A549 (cell line): ENCODE data around the gene XIRP1. TPM values are rescaled to one million over a fixed set of nuclear protein-coding genes. Genes with fewer than 3 reads are reported as not detected.

Experiments used
- ATAC-seq, 2 experiments: fragments of 200-7000 bp in 1 of 2; fragments of >200 bp in 1 of 2; cut with Nextera tagmentation in 1 of 2; cut with Tn5 transposase in 1 of 2; 3 replicates each; pipeline versions ENCODE4 v1.8.0 to v1.9.1; 2018 to 2020; ENCODE audit warnings: mild to moderate bottlenecking in 1 of 2, moderate library complexity in 1 of 2
- CTCF ChIA-PET: fragments of 300-600 bp; sonication (Branson Sonifier 250); formaldehyde crosslinking; extraction: SDS; loops from one replicate; lab custom pipeline; 2021; ENCODE audit warnings: antibody characterized with exemption, inconsistent platforms; lab: Yijun Ruan, JAX
- POLR2A ChIA-PET: fragments of 350-600 bp; formaldehyde crosslinking; extraction: SDS; loops from one replicate; lab custom pipeline; 2021; ENCODE audit warnings: antibody characterized with exemption, inconsistent platforms; lab: Yijun Ruan, JAX
- DNase-seq, 2 experiments: peaks; one replicate each; pipeline versions ENCODE4 v3.0.0 to v3.0.0-alpha.2; 2011 to 2016; ENCODE audit warnings: low read depth in 1 of 2, low spot score in 1 of 2
- FAIRE-seq: peaks from 2 replicates; lab custom pipeline; 2011; peaks lifted over from hg19 to GRCh38; lab: Jason Lieb, UNC
- H3K27ac ChIP-seq, 2 experiments: fragments of >200 bp; sonication (Bioruptor Twin); formaldehyde crosslinking; 3 replicates each; pipeline ENCODE4 v1.5.1; 2016 to 2017
- H3K4me1 ChIP-seq: fragments of >200 bp; sonication (Bioruptor Twin); formaldehyde crosslinking; 3 replicates; pipeline ENCODE4 v1.6.1; 2016
- H3K4me2 ChIP-seq: fragments of >200 bp; sonication (Bioruptor Twin); formaldehyde crosslinking; 3 replicates; pipeline ENCODE4 v1.6.1; 2016
- H3K4me3 ChIP-seq: fragments of >200 bp; sonication (Bioruptor Twin); formaldehyde crosslinking; 3 replicates; pipeline ENCODE4 v1.5.1; 2016
- H3K9me3 ChIP-seq: fragments of >200 bp; sonication (Bioruptor Twin); formaldehyde crosslinking; 3 replicates; pipeline ENCODE4 v1.6.1; 2016
- ATOH8 ChIP-seq: fragments of 250-450 bp; sonication (Bioruptor Pico); IDR thresholded peaks from 2 replicates; pipeline ENCODE4 v1.5.0; 2020; ENCODE audit warnings: low read depth, mild to moderate bottlenecking, moderate library complexity
- BHLHE40 ChIP-seq: IDR thresholded peaks from 2 replicates; pipeline ENCODE4 v1.6.1; 2012; ENCODE audit warnings: low read depth, low read length, inconsistent platforms
- CEBPB ChIP-seq, 2 experiments: fragments of >200 bp in 1 of 2; sonication (Bioruptor Twin) in 1 of 2; formaldehyde crosslinking in 1 of 2; IDR thresholded peaks; 2 replicates each; pipeline ENCODE4 v1.6.1; 2012 to 2016
- CHD4 ChIP-seq: fragments of 200-600 bp; sonication (generic); IDR thresholded peaks from 2 replicates; pipeline ENCODE4 v1.6.1; 2016; ENCODE audit warnings: antibody characterized with exemption, mild to moderate bottlenecking, borderline replicate concordance
- CTCF ChIP-seq: fragments of >200 bp; sonication (Bioruptor Twin); formaldehyde crosslinking; IDR thresholded peaks from 3 replicates; pipeline ENCODE4 v1.5.1; 2016
- EHF ChIP-seq: fragments of 250-450 bp; sonication (Bioruptor Pico); IDR thresholded peaks from 2 replicates; pipeline ENCODE4 v1.5.0; 2020; ENCODE audit warnings: mild to moderate bottlenecking
- FOSB ChIP-seq: fragments of 250-450 bp; sonication (Bioruptor Pico); IDR thresholded peaks from 2 replicates; pipeline ENCODE4 v1.5.0; 2020; ENCODE audit warnings: mild to moderate bottlenecking, moderate library complexity
- FOXS1 ChIP-seq: fragments of 250-450 bp; sonication (Bioruptor Pico); IDR thresholded peaks from 2 replicates; pipeline ENCODE4 v1.5.0; 2020; ENCODE audit warnings: mild to moderate bottlenecking, moderate library complexity
- GATA3 ChIP-seq: IDR thresholded peaks from 2 replicates; pipeline ENCODE4 v1.6.1; 2012; ENCODE audit warnings: borderline replicate concordance
- HDAC2 ChIP-seq: fragments of 200-600 bp; sonication (generic); IDR thresholded peaks from 2 replicates; pipeline ENCODE4 v1.6.1; 2016
- HOXB13 ChIP-seq: fragments of 250-450 bp; sonication (Bioruptor Pico); IDR thresholded peaks from 2 replicates; pipeline ENCODE4 v1.5.0; 2020; ENCODE audit warnings: low read depth, mild to moderate bottlenecking, moderate library complexity
- MAFK ChIP-seq: fragments of 450-650 bp; IDR thresholded peaks from 2 replicates; pipeline ENCODE4 v1.6.1; 2014; ENCODE audit not compliant: partially characterized antibody
- MYC ChIP-seq: IDR thresholded peaks from 2 replicates; pipeline ENCODE4 v1.6.1; 2012; ENCODE audit warnings: mild to moderate bottlenecking, inconsistent platforms, low read length, improper control_type of control experiment, borderline replicate concordance
- NFE2L2 ChIP-seq: fragments of 150-350 bp; conservative IDR thresholded peaks from 2 replicates; pipeline ENCODE4 v1.6.1; 2014; ENCODE audit warnings: low read length
- NPAS2 ChIP-seq: fragments of 250-450 bp; sonication (Bioruptor Pico); IDR thresholded peaks from 2 replicates; pipeline ENCODE4 v1.8.0; 2022; ENCODE audit warnings: mild to moderate bottlenecking, moderate library complexity, borderline replicate concordance
- PHF8 ChIP-seq: fragments of 200-600 bp; sonication (generic); IDR thresholded peaks from 2 replicates; pipeline ENCODE4 v1.6.1; 2016; ENCODE audit warnings: low read depth, mild to moderate bottlenecking, antibody characterized with exemption, moderate library complexity, borderline replicate concordance
- POLR2A ChIP-seq: IDR thresholded peaks from 2 replicates; pipeline ENCODE4 v1.6.1; 2012; ENCODE audit warnings: mild to moderate bottlenecking, low read length
- RAD21 ChIP-seq, 2 experiments: fragments of >200 bp in 1 of 2; sonication (Bioruptor Twin) in 1 of 2; formaldehyde crosslinking in 1 of 2; IDR thresholded peaks in 1 of 2; conservative IDR thresholded peaks in 1 of 2; 2 replicates in 1 of 2; 3 replicates in 1 of 2; pipeline ENCODE4 v1.6.1; 2012 to 2018; ENCODE audit warnings: inconsistent platforms in 1 of 2
- RFX5 ChIP-seq: fragments of 450-650 bp; IDR thresholded peaks from 2 replicates; pipeline ENCODE4 v1.7.1; 2014; ENCODE audit warnings: antibody characterized with exemption, mild to moderate bottlenecking, moderate library complexity
- SMC3 ChIP-seq: fragments of >200 bp; sonication (Bioruptor Twin); formaldehyde crosslinking; IDR thresholded peaks from 3 replicates; pipeline ENCODE4 v1.6.1; 2018; ENCODE audit warnings: inconsistent platforms
- TP53 ChIP-seq: fragments of 250-450 bp; sonication (Bioruptor Pico); IDR thresholded peaks from 2 replicates; pipeline ENCODE4 v1.5.0; 2021; ENCODE audit warnings: mild to moderate bottlenecking, moderate library complexity
- ZC3H11A ChIP-seq: fragments of 450-650 bp; IDR thresholded peaks from 2 replicates; pipeline ENCODE4 v1.6.1; 2014; ENCODE audit warnings: antibody characterized with exemption, mild to moderate bottlenecking
- WGBS: methylation state at CpG from one replicate; pipeline ENCODE4 v1.1.6; 2017; ENCODE audit errors: missing lambda C conversion rate; 5-methylcytosine and 5-hydroxymethylcytosine counted together
- polyA plus RNA-seq, 4 experiments: library from polyadenylated mRNA; depleted of rRNA in 3 of 4; stranded (reverse); fragments of >200 nt; fragmentation: RNase III in 1 of 4; extraction: RNeasy Plus Mini Kit Qiagen cat#74134 plus additional on column Dnase treatment in 1 of 4; gene quantifications; 2 replicates in 3 of 4; 3 replicates in 1 of 4; pipeline ENCODE4 v1.2.3, GENCODE V29; 2011 to 2017
- TF ChIP-seq, protein P1 (sequence below): fragments of 150-350 bp; IDR thresholded peaks from 2 replicates; pipeline ENCODE4 v1.6.1; 2014; ENCODE audit warnings: low read depth, mild to moderate bottlenecking, low read length
- TF ChIP-seq, protein P2 (sequence below): IDR thresholded peaks from 2 replicates; pipeline ENCODE4 v1.6.1; 2012

The XIRP1 gene
- polyA plus RNA-seq, 2 of the 4 experiments (the other 2 are of a cell fraction) = not detected

DNA sequence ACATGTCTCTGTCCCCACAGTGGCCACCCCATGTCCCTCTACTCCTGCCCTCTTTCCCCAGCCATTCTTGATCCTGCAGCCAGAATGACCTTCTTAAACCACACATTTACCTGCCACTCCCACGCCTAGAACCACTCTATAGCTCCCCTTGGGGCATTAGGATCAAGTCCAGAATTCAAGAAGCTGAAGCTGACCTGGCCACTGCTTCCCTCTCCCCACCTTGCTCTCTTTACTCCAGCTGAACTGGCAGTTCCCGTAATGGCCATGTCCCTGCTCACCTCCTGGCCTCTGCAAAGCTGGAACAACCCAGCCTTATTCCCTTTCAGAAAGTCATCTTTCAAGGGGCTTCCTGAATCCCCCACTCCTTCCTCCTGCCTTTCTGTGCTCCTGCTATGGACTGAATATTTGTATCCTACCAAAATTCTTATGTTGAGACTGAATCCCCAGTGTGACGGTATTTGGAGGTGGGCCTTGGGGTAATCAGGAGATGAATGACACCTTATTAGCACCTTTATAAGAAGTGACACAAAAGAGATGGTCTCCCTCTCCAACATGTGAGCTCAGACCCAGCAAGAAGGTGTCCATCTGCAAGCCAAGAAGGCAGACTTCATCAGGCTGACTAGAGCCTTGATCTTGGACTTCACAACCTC, 42.8 kb downstream of the XIRP1 start:
- POLR2A ChIA-PET = interaction anchor here (1.6 to 2.0 kb wide), 2 partner anchors 17 to 28 kb away, joined by 9 read pairs; no protein-coding TSS in a partner anchor
- CTCF ChIA-PET = interaction anchor here (1.2 to 2.4 kb wide), 2 partner anchors 13 to 34 kb away, joined by 3 to 7 read pairs; no protein-coding TSS in a partner anchor
- WGBS = 55% methylated on average over 3 of the region's 3 CpGs
- Histone ChIP-seq H3K27ac (peak overlapping the region; percentile 94 to 96), H3K4me2 (peak overlapping the region; percentile 99), H3K9me3 (no peaks in the 10 kb centered on the region), H3K4me1 (peaks cover 62% of the 10 kb centered on the region), H3K4me3 (peak overlapping the region; percentile 95; the same call in 1 of the 3 replicates)
- no peak for DNase-seq
- no peak for ATAC-seq
- TF ChIP-seq BHLHE40 (no peak), CEBPB (IDR thresholded peaks at IDR 0.05) (no peak)
- FAIRE-seq = no peak

DNA sequence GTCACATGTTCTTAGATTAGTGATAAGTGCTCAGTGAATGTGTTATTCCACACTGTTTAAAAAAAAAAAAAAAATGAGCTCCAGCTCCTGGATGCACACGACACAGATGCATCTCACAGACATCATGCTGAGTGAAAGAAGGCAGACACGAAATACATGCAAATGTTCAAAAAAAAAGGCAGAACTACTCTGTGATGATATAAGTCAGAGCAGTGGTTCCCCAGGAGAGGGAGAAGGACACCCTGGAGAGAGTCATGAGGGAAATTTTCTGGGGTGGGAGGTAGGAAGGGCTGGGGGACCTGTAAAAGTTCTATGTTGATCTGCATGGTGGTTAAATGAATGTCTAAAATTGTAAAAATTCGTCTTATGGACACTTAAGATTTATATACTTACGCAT, 43.3 kb downstream of the XIRP1 start:
- TF ChIP-seq GATA3 = no peak
- TF ChIP-seq NPAS2 (CRISPR knock-in tag) = no peak
- TF ChIP-seq CTCF = no peak
- TF ChIP-seq RAD21 (conservative IDR thresholded peaks at IDR 0.05 in 1 of 2, IDR thresholded peaks at IDR 0.05 in 1 of 2) = no peak
- no peak for TF ChIP-seq POLR2A
- TF ChIP-seq EHF (CRISPR knock-in tag) = no peak
- TF ChIP-seq, protein P1, sequence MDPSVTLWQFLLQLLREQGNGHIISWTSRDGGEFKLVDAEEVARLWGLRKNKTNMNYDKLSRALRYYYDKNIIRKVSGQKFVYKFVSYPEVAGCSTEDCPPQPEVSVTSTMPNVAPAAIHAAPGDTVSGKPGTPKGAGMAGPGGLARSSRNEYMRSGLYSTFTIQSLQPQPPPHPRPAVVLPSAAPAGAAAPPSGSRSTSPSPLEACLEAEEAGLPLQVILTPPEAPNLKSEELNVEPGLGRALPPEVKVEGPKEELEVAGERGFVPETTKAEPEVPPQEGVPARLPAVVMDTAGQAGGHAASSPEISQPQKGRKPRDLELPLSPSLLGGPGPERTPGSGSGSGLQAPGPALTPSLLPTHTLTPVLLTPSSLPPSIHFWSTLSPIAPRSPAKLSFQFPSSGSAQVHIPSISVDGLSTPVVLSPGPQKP = no peak
- TF ChIP-seq RFX5 = no peak
- no peak for TF ChIP-seq ZC3H11A
- no peak for TF ChIP-seq CHD4
- no peak for TF ChIP-seq FOSB
- no peak for TF ChIP-seq PHF8
- TF ChIP-seq SMC3 = no peak
- TF ChIP-seq TP53 (CRISPR knock-in tag) = no peak
- no peak for TF ChIP-seq NFE2L2
- no peak for TF ChIP-seq MAFK
- peaks cover 60% of the 10 kb centered on the region for H3K4me1 ChIP-seq
- H3K4me3 ChIP-seq = no peak overlapping the region
- no peak for DNase-seq
- peak overlapping the region; percentile 94 to 96 for H3K27ac ChIP-seq
- H3K4me2 ChIP-seq = peak overlapping the region; percentile 99
- no peaks in the 10 kb centered on the region for H3K9me3 ChIP-seq
- FAIRE-seq = no peak
- ChIA-PET CTCF (interaction anchor here (1.2 to 2.4 kb wide), 2 partner anchors 12 to 35 kb away, joined by 3 to 7 read pairs; no protein-coding TSS in a partner anchor), POLR2A (interaction anchor here (1.6 kb wide), 1 partner anchor 29 kb away, joined by 9 read pairs; no protein-coding TSS in a partner anchor)
- 56% methylated on average over 4 of the region's 4 CpGs for WGBS
- no peak for ATAC-seq

- Histone ChIP-seq H3K27ac (peak overlapping the region; percentile 94 to 96), H3K4me1 (peaks cover 60% of the 10 kb centered on the region), H3K9me3 (no peaks in the 10 kb centered on the region), H3K4me3 (0 out of 3 replicates have a peak overlapping the region, but pooled peaks have one; percentile 18), H3K4me2 (peak overlapping the region; percentile 99)
- FAIRE-seq = no peak
- ATAC-seq = no peak
- CTCF ChIA-PET = interaction anchor here (1.2 to 2.4 kb wide), 2 partner anchors 12 to 36 kb away, joined by 3 to 7 read pairs; no protein-coding TSS in a partner anchor
- POLR2A ChIA-PET = no interaction called here
- TF ChIP-seq FOXS1 (CRISPR knock-in tag) (no peak), PHF8 (no peak), ATOH8 (CRISPR knock-in tag) (no peak), HOXB13 (no peak), HDAC2 (no peak), NPAS2 (CRISPR knock-in tag) (no peak), MYC (no peak)
- TF ChIP-seq, protein P2, sequence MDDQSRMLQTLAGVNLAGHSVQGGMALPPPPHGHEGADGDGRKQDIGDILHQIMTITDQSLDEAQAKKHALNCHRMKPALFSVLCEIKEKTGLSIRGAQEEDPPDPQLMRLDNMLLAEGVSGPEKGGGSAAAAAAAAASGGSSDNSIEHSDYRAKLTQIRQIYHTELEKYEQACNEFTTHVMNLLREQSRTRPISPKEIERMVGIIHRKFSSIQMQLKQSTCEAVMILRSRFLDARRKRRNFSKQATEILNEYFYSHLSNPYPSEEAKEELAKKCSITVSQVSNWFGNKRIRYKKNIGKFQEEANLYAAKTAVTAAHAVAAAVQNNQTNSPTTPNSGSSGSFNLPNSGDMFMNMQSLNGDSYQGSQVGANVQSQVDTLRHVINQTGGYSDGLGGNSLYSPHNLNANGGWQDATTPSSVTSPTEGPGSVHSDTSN = no peak
- TF ChIP-seq, all 56 proteins: peak for 0
- 69% methylated on average over 7 of the region's 9 CpGs for WGBS
- no peak for DNase-seq
Measured at GRCh38 chr3:39148435-39149058, 43.8 kb downstream of the XIRP1 start.
